Gastroesophageal sphincter (tissue), 4 donors: ENCODE results near the gene AGBL5. TPM values are rescaled to one million over a fixed set of nuclear protein-coding genes. Genes with fewer than 3 reads are reported as not detected.

Source experiments
- ATAC-seq: fragments of 150-250 bp; one replicate; pipeline ENCODE4 v1.9.1; 2016; ENCODE audit warnings: mild to moderate bottlenecking, moderate library complexity
- H3K27ac ChIP-seq, 4 donors: fragments of 200-600 bp; sonication (generic) in 3 of 4; 1 replicate in 3 of 4; 2 replicates in 1 of 4; pipeline ENCODE4 v1.5.1; 2016 to 2019
- H3K27me3 ChIP-seq: fragments of 200-600 bp; sonication (generic); one replicate; pipeline ENCODE4 v1.5.1; 2019
- H3K36me3 ChIP-seq, 2 donors: fragments of 200-600 bp; sonication (generic); one replicate each; pipeline ENCODE4 v1.5.1; 2019; ENCODE audit warnings: control low read depth in 1 of 2
- H3K4me1 ChIP-seq, 3 donors: fragments of 200-600 bp; sonication (generic); 1 replicate in 2 of 3; 2 replicates in 1 of 3; pipeline ENCODE4 v1.5.1; 2016 to 2019; ENCODE audit warnings: control low read depth in 2 of 3
- H3K4me3 ChIP-seq, 2 donors: fragments of 200-600 bp; sonication (generic); one replicate each; pipeline ENCODE4 v1.5.1; 2019; ENCODE audit warnings: mild to moderate bottlenecking in 1 of 2, moderate library complexity in 1 of 2
- H3K9me3 ChIP-seq, 3 donors: fragments of 200-600 bp; sonication (generic); one replicate each; pipeline ENCODE4 v1.5.1; 2017 to 2019; ENCODE audit warnings: control low read depth in 2 of 3
- EP300 ChIP-seq: sonication (generic); formaldehyde crosslinking; IDR thresholded peaks from one replicate; pipeline ENCODE4 v1.6.1; 2017; ENCODE audit warnings: antibody characterized with exemption, mild to moderate bottlenecking
- POLR2A ChIP-seq, 2 donors: fragments of 450-650 bp; IDR thresholded peaks; one replicate each; pipeline ENCODE4 v1.6.1; 2017; ENCODE audit warnings: antibody characterized with exemption in 2 of 2, mild to moderate bottlenecking in 2 of 2, moderate library complexity in 1 of 2
- POLR2AphosphoS5 ChIP-seq: sonication (generic); formaldehyde crosslinking; IDR thresholded peaks from one replicate; pipeline ENCODE4 v1.6.1; 2017; ENCODE audit warnings: antibody characterized with exemption
- WGBS, 2 donors: methylation state at CpG; one replicate each; pipeline ENCODE4 v1.1.5; 2018; ENCODE audit warnings: low coverage in 1 of 2; 5-methylcytosine and 5-hydroxymethylcytosine counted together
- total RNA-seq, 4 donors: library from RNA; depleted of rRNA; stranded (reverse); fragments of >200 nt; gene quantifications; one replicate each; pipeline ENCODE4 v1.1.0, GENCODE V29; 2016
- TF ChIP-seq, protein P1 (sequence below), 4 experiments: fragments of 200-600 bp in 2 of 4; fragments of 450-650 bp in 2 of 4; sonication (generic) in 1 of 4; IDR thresholded peaks; one replicate each; pipeline ENCODE4 v1.5.1; 2017 to 2019; ENCODE audit warnings: antibody characterized with exemption in 4 of 4, mild to moderate bottlenecking in 2 of 4, moderate library complexity in 2 of 4

The AGBL5 gene
- total RNA-seq, 4 donors from 2014 or later: 16.2 to 31.7 (median 23.0) TPM

GRCh38 chr2:27084297-27085061 is 33.0 kb downstream of the AGBL5 start:
- Histone ChIP-seq H3K27me3 (no peaks in the 10 kb centered on the region), H3K36me3 (peaks cover 0 to 19% of the 10 kb centered on the region in 2 donors), H3K4me1 (peaks cover 6 to 90% (median 37%) of the 10 kb centered on the region in 3 donors), H3K27ac (peak overlapping the region in 3 of 4 donors; percentile 86 to 98 (median 95)), H3K4me3 (no peak overlapping the region), H3K9me3 (no peaks in the 10 kb centered on the region)
- ATAC-seq: no peak
- TF ChIP-seq POLR2A (IDR thresholded peaks at IDR 0.05) (no peak), EP300 (no peak), POLR2AphosphoS5 (no peak)
- TF ChIP-seq, protein P1, sequence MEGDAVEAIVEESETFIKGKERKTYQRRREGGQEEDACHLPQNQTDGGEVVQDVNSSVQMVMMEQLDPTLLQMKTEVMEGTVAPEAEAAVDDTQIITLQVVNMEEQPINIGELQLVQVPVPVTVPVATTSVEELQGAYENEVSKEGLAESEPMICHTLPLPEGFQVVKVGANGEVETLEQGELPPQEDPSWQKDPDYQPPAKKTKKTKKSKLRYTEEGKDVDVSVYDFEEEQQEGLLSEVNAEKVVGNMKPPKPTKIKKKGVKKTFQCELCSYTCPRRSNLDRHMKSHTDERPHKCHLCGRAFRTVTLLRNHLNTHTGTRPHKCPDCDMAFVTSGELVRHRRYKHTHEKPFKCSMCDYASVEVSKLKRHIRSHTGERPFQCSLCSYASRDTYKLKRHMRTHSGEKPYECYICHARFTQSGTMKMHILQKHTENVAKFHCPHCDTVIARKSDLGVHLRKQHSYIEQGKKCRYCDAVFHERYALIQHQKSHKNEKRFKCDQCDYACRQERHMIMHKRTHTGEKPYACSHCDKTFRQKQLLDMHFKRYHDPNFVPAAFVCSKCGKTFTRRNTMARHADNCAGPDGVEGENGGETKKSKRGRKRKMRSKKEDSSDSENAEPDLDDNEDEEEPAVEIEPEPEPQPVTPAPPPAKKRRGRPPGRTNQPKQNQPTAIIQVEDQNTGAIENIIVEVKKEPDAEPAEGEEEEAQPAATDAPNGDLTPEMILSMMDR (IDR thresholded peaks at IDR 0.05): no peak
- 60 to 92% methylated on average over 3 of the region's 6 CpGs for WGBS, 2 donors

- peaks cover 0 to 19% of the 10 kb centered on the region in 2 donors for H3K36me3 ChIP-seq
- TF ChIP-seq POLR2A (IDR thresholded peaks at IDR 0.05) (no peak), EP300 (no peak), POLR2AphosphoS5 (no peak)
- TF ChIP-seq, protein P1 (IDR thresholded peaks at IDR 0.05): no peak
- H3K27me3 ChIP-seq: no peaks in the 10 kb centered on the region
- no peaks in the 10 kb centered on the region for H3K9me3 ChIP-seq
- H3K27ac ChIP-seq: peak overlapping the region; percentile 79 to 98 (median 90)
- 43 to 67% methylated on average over 1 to 3 of the region's 10 CpGs for WGBS, 2 donors
- no peak for ATAC-seq
- peak overlapping the region; percentile 58 to 65 for H3K4me3 ChIP-seq
- peaks cover 6 to 83% (median 35%) of the 10 kb centered on the region in 3 donors for H3K4me1 ChIP-seq
Observed at GRCh38 chr2:27085062-27085672, 33.7 kb downstream of the AGBL5 start.

GRCh38 chr2:27085673-27086089 is 34.2 kb downstream of the AGBL5 start:
- peak overlapping the region; percentile 58 to 65 for H3K4me3 ChIP-seq
- no peaks in the 10 kb centered on the region for H3K27me3 ChIP-seq
- H3K4me1 ChIP-seq: peaks cover 6 to 78% (median 30%) of the 10 kb centered on the region in 3 donors
- TF ChIP-seq EP300 (no peak), POLR2A (IDR thresholded peaks at IDR 0.05) (peak in 1 of 2 donors; percentile 31), POLR2AphosphoS5 (peak; percentile 69)
- TF ChIP-seq, protein P1 (IDR thresholded peaks at IDR 0.05): peak in 3 of 4 experiments; percentile 33 to 84 (median 48)
- WGBS, 2 donors: no CpG with 5 or more reads among the region's 38 CpGs
- ATAC-seq: peak; percentile 60
- peak overlapping the region; percentile 79 to 98 (median 90) for H3K27ac ChIP-seq
- H3K9me3 ChIP-seq: no peaks in the 10 kb centered on the region
- H3K36me3 ChIP-seq: peaks cover 0 to 19% of the 10 kb centered on the region in 2 donors

DNA sequence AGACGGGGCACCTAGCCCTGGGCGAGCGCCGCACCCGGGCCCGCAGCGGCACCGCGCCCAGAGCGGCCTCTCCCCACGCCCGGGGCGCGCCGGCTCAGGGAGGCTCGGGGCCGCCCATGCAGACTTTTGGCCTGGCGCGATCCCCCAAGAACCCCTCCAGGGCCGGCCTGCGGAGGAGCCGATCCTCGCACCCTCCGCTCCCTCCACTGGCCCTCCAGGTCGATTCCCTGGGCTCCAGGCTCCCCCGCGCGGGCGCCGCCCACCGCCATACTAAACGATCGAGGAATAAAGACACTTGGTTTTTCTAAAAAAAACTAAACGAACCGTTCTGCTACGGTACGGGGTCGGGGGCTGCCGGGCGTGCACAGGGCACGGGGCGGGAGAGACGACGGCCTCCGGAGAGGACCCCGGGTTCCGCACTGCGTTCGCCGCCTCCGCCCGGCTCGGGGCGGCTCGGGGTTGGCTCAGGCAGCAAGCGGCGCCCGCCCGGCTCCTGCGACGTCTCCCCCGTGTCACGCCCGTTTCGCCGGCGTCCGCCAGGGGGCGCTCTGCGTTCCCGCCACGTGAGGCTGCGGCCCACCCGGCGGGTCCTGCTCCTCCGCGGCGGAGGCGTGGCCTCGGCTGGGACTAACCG is 34.7 kb downstream of the AGBL5 start:
- H3K27ac ChIP-seq: peak overlapping the region; percentile 79 to 98 (median 90)
- H3K4me1 ChIP-seq: peaks cover 6 to 73% (median 28%) of the 10 kb centered on the region in 3 donors
- H3K27me3 ChIP-seq: no peaks in the 10 kb centered on the region
- H3K9me3 ChIP-seq: no peaks in the 10 kb centered on the region
- H3K4me3 ChIP-seq: peak overlapping the region; percentile 58 to 65
- peaks cover 0 to 19% of the 10 kb centered on the region in 2 donors for H3K36me3 ChIP-seq
- ATAC-seq: peak; percentile 95
- TF ChIP-seq EP300 (no peak), POLR2AphosphoS5 (peak; percentile 80), POLR2A (IDR thresholded peaks at IDR 0.05) (peak; percentile 77 to 81)
- TF ChIP-seq, protein P1 (IDR thresholded peaks at IDR 0.05): peak in 3 of 4 experiments; percentile 96 to 99 (median 98)
- 0% methylated on average over 15 of the region's 81 CpGs; no CpG with 5 or more reads in 1 of the 2 donors for WGBS, 2 donors
